GM21528 (cell line): ENCODE measurements around the gene FRYL.
"Not testable (repeated sequence)": the region's sequence is repeated elsewhere in the genome, so short reads cannot be mapped to it uniquely, and the experiment has no call there.

Experiments
- ATAC-seq: cut with Tn5 transposase; IDR thresholded peaks from one replicate; pipeline ENCODE4 v1.9.1; 2021; ENCODE audit warnings: mild to moderate bottlenecking, moderate library complexity; ENCODE audit not compliant: unreplicated experiment, low FRiP score

Gene FRYL

DNA sequence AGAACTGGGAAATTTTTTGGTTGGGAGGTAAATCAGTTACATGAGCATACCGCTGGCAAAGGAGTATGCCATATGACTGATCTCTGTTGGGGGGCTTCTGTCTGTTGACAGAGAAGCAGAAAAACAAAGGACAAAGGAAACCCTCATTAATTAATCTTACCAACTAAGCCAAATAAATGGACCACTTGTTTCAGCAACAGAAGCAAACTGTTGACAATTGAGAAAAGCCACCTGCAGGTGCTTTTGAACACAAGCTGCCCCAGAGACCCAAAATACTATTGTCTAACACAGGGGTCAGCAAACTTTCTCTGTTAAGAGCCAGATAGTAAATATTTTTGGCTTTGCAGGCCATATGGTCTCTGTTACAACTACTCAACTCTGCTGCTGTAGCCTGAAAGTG is 7.0 kb upstream of the FRYL start:
- ATAC-seq: no peak

- no peak for ATAC-seq
These were observed 6.5 kb upstream of the FRYL start for GRCh38 chr4:48786549-48786948.

DNA sequence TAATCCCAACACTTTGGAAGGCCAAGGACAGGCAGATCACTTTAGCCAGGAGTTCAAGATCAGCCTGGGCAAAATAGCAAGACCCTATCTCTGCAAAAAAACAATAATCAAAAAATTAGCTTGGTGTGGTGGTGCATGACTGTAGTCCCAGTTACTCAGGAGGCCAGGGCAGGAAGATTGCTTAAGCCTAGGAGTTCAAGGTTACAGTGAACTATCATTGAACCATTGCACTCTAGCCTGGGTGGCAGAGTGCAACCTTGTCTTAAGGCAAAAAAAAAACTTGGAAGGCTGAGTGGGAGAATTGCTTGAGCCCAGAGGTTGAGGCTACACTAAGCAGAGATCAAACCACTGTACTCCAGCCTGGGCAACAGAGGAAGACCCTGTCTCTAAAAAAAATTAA is 5.2 kb upstream of the FRYL start:
- ATAC-seq: no peak

DNA sequence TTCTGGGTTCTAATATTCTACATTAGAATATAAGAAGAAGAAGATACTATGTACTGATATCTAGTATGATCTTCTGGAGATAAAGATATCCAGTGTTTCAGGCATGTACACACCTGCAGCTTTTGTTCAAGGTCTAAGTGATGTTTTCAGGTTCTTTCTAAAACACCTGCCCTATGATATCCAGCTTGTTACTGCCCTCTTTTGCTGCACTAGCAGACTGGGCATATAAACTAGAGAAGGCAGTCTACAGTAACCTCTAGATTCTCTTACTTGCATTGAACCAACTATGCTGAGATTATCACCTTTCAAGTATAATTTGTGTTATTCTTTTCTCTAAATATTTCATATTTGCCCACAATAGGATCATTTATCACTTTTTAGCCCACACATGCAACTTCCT is 1.9 kb upstream of the FRYL start:
- ATAC-seq: no peak

GRCh38 chr4:48780865-48781214 is 761 bp upstream of the FRYL start:
- no peak for ATAC-seq

DNA sequence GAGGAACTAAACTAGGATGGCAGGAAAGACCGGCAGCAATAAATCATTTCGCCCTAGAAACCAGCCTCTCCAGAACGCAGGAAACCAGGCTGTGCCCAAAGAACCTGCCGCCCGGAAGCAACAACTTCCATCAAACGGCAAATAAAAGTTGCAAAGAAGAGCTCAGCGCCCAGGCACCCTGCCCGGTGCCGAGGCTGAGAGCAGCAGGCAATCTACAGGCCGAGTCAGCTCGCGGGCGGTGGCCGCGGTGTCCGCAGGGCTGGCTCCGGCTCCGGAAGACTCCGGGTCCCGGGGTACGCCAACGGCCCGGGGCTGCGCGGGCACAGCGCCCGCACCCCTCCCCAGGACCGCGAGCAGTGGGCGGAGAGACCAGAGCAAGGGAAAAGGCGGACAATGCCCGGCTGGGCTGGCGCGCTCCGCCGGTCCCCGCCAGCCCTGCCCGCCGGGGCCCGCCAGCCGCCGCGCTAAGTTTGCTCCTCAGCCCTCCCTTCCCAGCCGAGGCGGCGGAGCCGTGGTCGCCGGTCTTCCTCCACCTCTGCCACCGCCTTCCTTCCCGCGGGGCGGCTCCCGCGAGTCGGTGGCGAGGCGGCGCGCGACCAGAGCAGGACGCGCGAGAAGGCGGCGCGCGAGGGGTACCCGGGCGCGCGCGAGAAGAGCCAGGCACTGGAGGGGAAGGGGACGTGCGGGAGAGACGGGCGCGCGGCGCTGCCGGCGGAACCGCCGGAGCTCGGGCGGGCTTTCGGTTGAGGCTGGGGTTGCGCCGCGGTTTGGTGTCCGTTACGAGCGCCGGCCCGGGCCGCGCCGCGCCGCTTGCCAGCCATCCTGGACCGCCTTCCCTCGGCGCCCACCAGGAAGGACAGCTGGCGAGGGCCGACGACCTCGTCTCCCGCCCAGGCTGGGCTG is 733 bp downstream of the FRYL start:
- ATAC-seq: peak; percentile 41

GRCh38 chr4:48778431-48779094 is 1.5 kb downstream of the FRYL start:
- ATAC-seq: no peak

GRCh38 chr4:48777739-48778138 is 2.3 kb downstream of the FRYL start:
- ATAC-seq: no peak

- ATAC-seq: no peak
These were observed 5.0 kb downstream of the FRYL start for GRCh38 chr4:48774760-48775710.

DNA sequence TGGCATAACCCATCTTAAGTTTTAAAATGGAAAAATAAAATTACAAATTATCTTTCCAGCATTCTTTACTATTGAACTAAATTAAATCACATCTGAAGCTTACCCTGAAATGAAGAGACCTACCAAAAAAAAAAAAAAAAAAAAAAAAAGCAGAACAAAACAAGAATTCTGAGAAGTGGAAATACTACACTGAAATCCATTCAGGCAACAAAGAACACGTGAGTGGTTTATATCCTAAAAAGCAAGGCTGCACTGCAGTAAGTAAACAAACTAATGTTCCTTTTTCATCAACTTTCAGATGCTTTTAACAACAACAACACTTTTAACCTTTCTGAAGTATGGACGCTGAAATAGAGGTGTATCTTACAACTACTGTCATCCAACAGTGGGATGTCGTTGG is 7.5 kb downstream of the FRYL start:
- no peak for ATAC-seq

GRCh38 chr4:48767055-48767929 is 12.8 kb downstream of the FRYL start:
- ATAC-seq: no peak

DNA sequence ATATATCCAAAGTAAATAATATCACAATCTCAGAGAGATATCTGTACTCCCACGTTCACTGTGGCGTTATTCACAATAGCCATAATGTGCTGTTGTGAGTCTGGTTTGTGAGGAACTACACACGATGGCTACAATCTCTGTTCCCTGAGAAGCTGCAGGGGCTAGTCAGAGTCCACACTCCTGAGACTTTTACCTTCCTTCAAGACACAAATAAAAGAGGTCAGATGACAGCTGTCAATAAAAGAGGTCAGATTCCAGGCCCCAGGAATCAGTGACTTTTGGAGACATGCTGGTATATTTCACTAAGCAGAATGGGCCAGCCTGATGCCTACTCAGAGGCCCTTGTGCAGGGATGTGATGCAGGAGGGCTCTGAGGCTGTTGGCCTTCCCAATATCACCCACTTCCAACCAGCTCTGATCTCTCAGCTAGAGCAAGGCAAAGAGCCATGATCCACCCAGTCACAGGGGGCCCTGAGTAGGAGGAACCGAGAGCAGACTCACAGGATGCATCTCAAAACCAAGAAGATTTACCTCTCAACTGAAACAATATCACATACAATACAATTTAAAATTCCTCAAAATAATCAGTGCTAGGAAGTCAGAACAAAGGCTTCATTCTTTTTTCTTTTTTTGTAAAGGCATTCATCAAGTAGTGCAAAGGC is 13.8 kb downstream of the FRYL start:
- ATAC-seq: peak; percentile 65

DNA sequence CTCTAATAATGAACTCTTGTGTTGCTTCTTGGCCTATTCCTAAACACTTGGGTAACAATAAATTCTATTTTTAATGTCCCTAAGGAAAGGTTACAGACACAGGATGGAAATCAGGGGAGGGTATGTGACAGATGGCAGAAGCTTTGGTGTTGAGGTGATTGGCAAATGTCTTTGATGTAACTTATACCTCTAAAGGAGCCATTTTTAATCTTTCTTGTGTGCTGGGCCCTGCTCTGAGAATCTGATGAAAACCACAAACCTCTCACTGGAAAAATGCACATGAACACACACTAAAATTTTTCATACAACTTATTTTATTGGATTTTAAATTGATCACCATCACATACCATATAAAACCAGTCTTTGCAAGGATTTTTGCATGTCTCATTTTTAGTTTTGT is 17.7 kb downstream of the FRYL start:
- ATAC-seq: no peak

GRCh38 chr4:48761286-48761685 is 18.8 kb downstream of the FRYL start:
- no peak for ATAC-seq

DNA sequence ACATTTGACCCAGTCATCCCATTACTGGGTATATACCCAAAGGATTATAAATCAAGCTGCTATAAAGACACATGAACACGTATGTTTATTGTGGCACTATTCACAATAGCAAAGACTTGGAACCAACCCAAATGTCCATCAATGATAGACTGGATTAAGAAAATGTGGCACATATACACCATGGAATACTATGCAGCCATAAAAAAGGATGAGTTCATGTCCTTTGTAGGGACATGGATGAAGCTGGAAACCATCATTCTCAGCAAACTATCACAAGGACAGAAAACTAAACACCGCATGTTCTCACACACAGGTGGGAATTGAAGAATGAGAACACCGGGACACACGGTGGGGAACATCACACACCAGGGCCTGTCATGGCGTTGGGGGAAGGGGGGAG is 21.4 kb downstream of the FRYL start:
- not testable (repeated sequence) for ATAC-seq

- ATAC-seq: no peak
These were observed 23.3 kb downstream of the FRYL start for GRCh38 chr4:48756689-48757220.

GRCh38 chr4:48755281-48755680 is 24.8 kb downstream of the FRYL start:
- ATAC-seq: no peak

- ATAC-seq: no peak
These were observed 26.9 kb downstream of the FRYL start for GRCh38 chr4:48753159-48753558.

- no peak for ATAC-seq
These were observed 27.4 kb downstream of the FRYL start for GRCh38 chr4:48752726-48753125.
